IMR-90 (cell line): ENCODE results near the gene NRARP. TPM values are rescaled to one million over a fixed set of nuclear protein-coding genes. Genes with fewer than 3 reads are reported as not detected.

ENCODE experiments used
- ATAC-seq: fragments of 200-7000 bp; cut with Tn5 transposase; 2 replicates; pipeline ENCODE4 v1.9.1; 2020; ENCODE audit warnings: low read depth, mild to moderate bottlenecking, moderate library complexity
- BruUV-seq: library from RNA; stranded (reverse); fragments of 400-500 nt; replicated peaks from 2 replicates; lab custom pipeline; 2021; lab: Mats Ljungman, UMichigan
- CTCF ChIA-PET: fragments of 300-600 bp; formaldehyde crosslinking; extraction: SDS; loops from one replicate; lab custom pipeline; 2021; ENCODE audit warnings: antibody characterized with exemption; lab: Yijun Ruan, JAX
- POLR2A ChIA-PET: fragments of 300-600 bp; sonication (Branson Sonifier 250); formaldehyde crosslinking; loops from one replicate; lab custom pipeline; 2022; ENCODE audit warnings: antibody characterized with exemption; ENCODE audit not compliant: unreplicated experiment; lab: Charles Lee
- DNase-seq: peaks from one replicate; pipeline ENCODE4 v3.0.0; 2013
- H2AFZ ChIP-seq: replicated peaks from 2 replicates; pipeline ENCODE3; 2013; ENCODE audit warnings: low read length, mild to moderate bottlenecking; ENCODE audit not compliant: poor library complexity
- H2AK5ac ChIP-seq: 2 replicates; pipeline ENCODE4 v1.6.1; 2013; ENCODE audit warnings: low read depth, low read length, inconsistent platforms
- H2AK9ac ChIP-seq: replicated peaks from 2 replicates; pipeline ENCODE3; 2013; ENCODE audit warnings: mild to moderate bottlenecking, low read depth, low read length, moderate library complexity; ENCODE audit not compliant: poor library complexity
- H2BK120ac ChIP-seq: 2 replicates; pipeline ENCODE4 v1.6.1; 2013; ENCODE audit warnings: low read depth, low read length, inconsistent platforms
- H2BK15ac ChIP-seq: 3 replicates; pipeline ENCODE4 v1.6.1; 2013; ENCODE audit warnings: low read depth, low read length, inconsistent platforms
- H2BK20ac ChIP-seq: 2 replicates; pipeline ENCODE4 v1.6.1; 2013; ENCODE audit warnings: low read depth, mild to moderate bottlenecking, inconsistent platforms, low read length, moderate library complexity
- H2BK5ac ChIP-seq: 2 replicates; pipeline ENCODE4 v1.6.1; 2013; ENCODE audit warnings: mild to moderate bottlenecking, low read depth, low read length, inconsistent platforms; ENCODE audit not compliant: poor library complexity, severe bottlenecking
- H3K14ac ChIP-seq: replicated peaks from 2 replicates; pipeline ENCODE4 v1.6.1; 2013; ENCODE audit warnings: low read depth, low read length, inconsistent platforms
- H3K18ac ChIP-seq: 2 replicates; pipeline ENCODE4 v1.6.1; 2013; ENCODE audit warnings: low read depth, low read length, control low read depth
- H3K23ac ChIP-seq: 2 replicates; pipeline ENCODE4 v1.6.1; 2013; ENCODE audit warnings: low read depth, low read length, inconsistent platforms
- H3K27ac ChIP-seq: 2 replicates; pipeline ENCODE4 v1.5.1; 2013; ENCODE audit warnings: mild to moderate bottlenecking, control low read depth, low read length; ENCODE audit not compliant: insufficient read depth
- H3K27me3 ChIP-seq: 2 replicates; pipeline ENCODE4 v1.6.1; 2013; ENCODE audit warnings: low read length; ENCODE audit not compliant: control insufficient read depth, insufficient read depth
- H3K36me3 ChIP-seq: 2 replicates; pipeline ENCODE4 v1.6.1; 2013; ENCODE audit warnings: low read length, mixed read lengths; ENCODE audit not compliant: control insufficient read depth, insufficient read depth
- H3K4ac ChIP-seq: 2 replicates; pipeline ENCODE4 v1.6.1; 2013; ENCODE audit warnings: low read depth, low read length, inconsistent platforms
- H3K4me1 ChIP-seq: 2 replicates; pipeline ENCODE4 v1.6.1; 2013; ENCODE audit warnings: low read length, mixed read lengths; ENCODE audit not compliant: control insufficient read depth, insufficient read depth
- H3K4me2 ChIP-seq: 2 replicates; pipeline ENCODE4 v1.6.1; 2013; ENCODE audit warnings: low read depth, mild to moderate bottlenecking, control low read depth, low read length, moderate library complexity
- H3K4me3 ChIP-seq: 2 replicates; pipeline ENCODE4 v1.5.1; 2013; ENCODE audit warnings: low read depth, mild to moderate bottlenecking, control low read depth, low read length, moderate library complexity; ENCODE audit not compliant: insufficient read depth
- H3K56ac ChIP-seq: 2 replicates; pipeline ENCODE4 v1.6.1; 2013; ENCODE audit warnings: low read length, inconsistent platforms; ENCODE audit not compliant: insufficient read depth; ENCODE audit errors: extremely low read depth
- H3K79me1 ChIP-seq, 2 experiments: 2 replicates each; pipeline ENCODE4 v1.6.1; 2013; ENCODE audit warnings: low read length in 2 of 2, inconsistent platforms in 1 of 2, low read depth in 1 of 2
- H3K9ac ChIP-seq: 2 replicates; pipeline ENCODE4 v1.6.1; 2013; ENCODE audit warnings: low read depth, low read length, control low read depth
- H3K9me1 ChIP-seq: 2 replicates; pipeline ENCODE4 v1.6.1; 2013; ENCODE audit warnings: low read length, inconsistent platforms; ENCODE audit not compliant: insufficient read depth
- H3K9me3 ChIP-seq: 2 replicates; pipeline ENCODE4 v1.6.1; 2013; ENCODE audit warnings: low read length; ENCODE audit not compliant: control insufficient read depth, insufficient read depth
- H4K20me1 ChIP-seq: 2 replicates; pipeline ENCODE4 v1.6.1; 2013; ENCODE audit warnings: low read length, inconsistent platforms; ENCODE audit not compliant: insufficient read depth
- H4K5ac ChIP-seq: 2 replicates; pipeline ENCODE4 v1.6.1; 2013; ENCODE audit warnings: mild to moderate bottlenecking, low read depth, low read length, control low read depth
- H4K8ac ChIP-seq, 2 experiments: 2 replicates each; pipeline ENCODE4 v1.6.1; 2013; ENCODE audit warnings: low read depth in 2 of 2, low read length in 2 of 2, control low read depth in 1 of 2, inconsistent platforms in 1 of 2
- H4K91ac ChIP-seq: 2 replicates; pipeline ENCODE4 v1.6.1; 2013; ENCODE audit warnings: low read depth, low read length, inconsistent platforms; ENCODE audit not compliant: insufficient read depth
- BHLHE40 ChIP-seq: fragments of 150-350 bp; IDR thresholded peaks from 2 replicates; pipeline ENCODE4 v1.6.1; 2016; ENCODE audit warnings: mild to moderate bottlenecking, low read depth, low read length
- CEBPB ChIP-seq: IDR thresholded peaks from 2 replicates; pipeline ENCODE4 v1.6.1; 2012; ENCODE audit warnings: low read depth, low read length, improper control_type of control experiment
- CTCF ChIP-seq: conservative IDR thresholded peaks from 2 replicates; pipeline ENCODE4 v1.5.1; 2012; ENCODE audit warnings: mild to moderate bottlenecking, low read depth, low read length, improper control_type of control experiment
- ELK1 ChIP-seq: fragments of 150-350 bp; IDR thresholded peaks from 2 replicates; pipeline ENCODE4 v1.6.1; 2016; ENCODE audit warnings: low read depth, mild to moderate bottlenecking, low read length, moderate library complexity, borderline replicate concordance
- FOS ChIP-seq: fragments of 150-350 bp; IDR thresholded peaks from 2 replicates; pipeline ENCODE4 v1.6.1; 2016; ENCODE audit warnings: low read depth, low read length
- MAFK ChIP-seq: IDR thresholded peaks from 2 replicates; pipeline ENCODE4 v1.6.1; 2012; ENCODE audit warnings: low read depth, low read length, improper control_type of control experiment
- MAZ ChIP-seq: IDR thresholded peaks from 2 replicates; pipeline ENCODE4 v1.6.1; 2012; ENCODE audit warnings: low read depth, mild to moderate bottlenecking, low read length, improper control_type of control experiment, moderate library complexity, borderline replicate concordance
- MXI1 ChIP-seq: IDR thresholded peaks from 2 replicates; pipeline ENCODE4 v1.6.1; 2012; ENCODE audit warnings: low read depth, mild to moderate bottlenecking, low read length, moderate library complexity, borderline replicate concordance
- NFE2L2 ChIP-seq: fragments of 150-350 bp; IDR thresholded peaks from 2 replicates; pipeline ENCODE4 v1.6.1; 2016; ENCODE audit warnings: low read depth, mild to moderate bottlenecking, low read length
- POLR2A ChIP-seq: IDR thresholded peaks from 2 replicates; pipeline ENCODE4 v1.6.1; 2012; ENCODE audit warnings: mild to moderate bottlenecking, low read depth, low read length
- RAD21 ChIP-seq: IDR thresholded peaks from 2 replicates; pipeline ENCODE4 v1.6.1; 2012; ENCODE audit warnings: low read length, improper control_type of control experiment
- RCOR1 ChIP-seq: IDR thresholded peaks from 2 replicates; pipeline ENCODE4 v1.6.1; 2012; ENCODE audit warnings: mild to moderate bottlenecking, low read length, improper control_type of control experiment; ENCODE audit not compliant: insufficient replicate concordance
- RFX5 ChIP-seq: IDR thresholded peaks from 2 replicates; pipeline ENCODE4 v1.8.0; 2012; ENCODE audit warnings: low read depth, mild to moderate bottlenecking, low read length, moderate library complexity
- SMC3 ChIP-seq: fragments of 150-350 bp; IDR thresholded peaks from 2 replicates; pipeline ENCODE4 v1.6.1; 2016; ENCODE audit warnings: low read depth, mild to moderate bottlenecking, antibody characterized with exemption, low read length, moderate library complexity
- USF2 ChIP-seq: fragments of 150-350 bp; IDR thresholded peaks from 2 replicates; pipeline ENCODE4 v1.6.1; 2017; ENCODE audit warnings: mild to moderate bottlenecking, antibody characterized with exemption, low read length, low read depth
- WGBS, 2 experiments: methylation state at CpG; one replicate each; pipeline versions ENCODE4 v1.1.5 to v1.1.7; 2013; ENCODE audit warnings: missing lambda C conversion rate in 2 of 2; ENCODE audit not compliant: insufficient read length in 1 of 2; ENCODE audit errors: extremely low coverage in 2 of 2; 5-methylcytosine and 5-hydroxymethylcytosine counted together
- dilution Hi-C: fragments of 300-500 bp; cut with HindIII; formaldehyde crosslinking; loops from one replicate; pipeline ENCODE4 v1.14.3; 2018; ENCODE audit warnings: low sequenced_read_pairs; ENCODE audit not compliant: unreplicated experiment
- in situ Hi-C: fragments of 300-500 bp; cut with MboI; formaldehyde crosslinking; loops from 3 replicates; pipeline ENCODE4 v1.14.3; 2019; ENCODE audit warnings: low sequenced_read_pairs, inconsistent platforms, mixed read lengths
- intact Hi-C: fragments of 100-400 bp; cut with micrococcal nuclease; formaldehyde crosslinking; loops from 2 replicates; pipeline ENCODE4 v1.10.0; 2022
- polyA plus RNA-seq, 3 experiments: library from polyadenylated mRNA; depleted of rRNA; stranded (reverse); fragments of >200 nt; gene quantifications; 2 replicates each; pipeline ENCODE4 v1.2.3, GENCODE V29; 2012; ENCODE audit warnings: low replicate concordance in 1 of 3
- total RNA-seq: library from RNA; depleted of rRNA; stranded (reverse); fragments of >200 nt; gene quantifications from 2 replicates; pipeline ENCODE4 v1.2.3, GENCODE V29; 2012

NRARP gene
- total and polyA plus RNA-seq, 2 of the 4 experiments (the other 2 are of a cell fraction): 0.15 TPM; not detected in 1

- Histone ChIP-seq H2BK20ac (no peak overlapping the region), H3K27ac (no peak overlapping the region), H3K9me3 (no peaks in the 10 kb centered on the region), H2BK15ac (no peak overlapping the region), H3K4me1 (peaks cover 3% of the 10 kb centered on the region), H2AFZ (peak overlapping the region; percentile 58), H2AK5ac (no peak overlapping the region), H3K4me2 (no peak overlapping the region), H3K27me3 (peaks cover 6% of the 10 kb centered on the region; the same call in 1 of the 2 replicates), H2AK9ac (no peak overlapping the region), H4K20me1 (peaks cover 4% of the 10 kb centered on the region; the same call in 1 of the 2 replicates), H3K4me3 (no peak overlapping the region), H4K8ac (no peak overlapping the region), H3K23ac (no peak overlapping the region), H2BK120ac (no peak overlapping the region), H3K56ac (no peak overlapping the region), H2BK5ac (no peak overlapping the region), H3K9me1 (no peaks in the 10 kb centered on the region), H3K18ac (no peak overlapping the region), H3K14ac (no peak overlapping the region), H4K5ac (no peak overlapping the region), H3K36me3 (no peaks in the 10 kb centered on the region), H4K91ac (no peak overlapping the region), H3K79me1 (no peaks in the 10 kb centered on the region), H3K4ac (no peak overlapping the region), H3K9ac (no peak overlapping the region)
- intact Hi-C loops (no loop called here), in situ Hi-C loops (no loop called here), dilution Hi-C loops (no loop called here)
- 75% methylated on average over 15 of the region's 30 CpGs; no CpG with 5 or more reads in 1 of the 2 experiments for WGBS, 2 experiments
- ATAC-seq: no peak
- ChIA-PET POLR2A (no interaction called here), CTCF (no interaction called here)
- DNase-seq: no peak
- BruUV-seq: no TSS peak
- no peak for TF ChIP-seq POLR2A
- TF ChIP-seq MAFK: no peak
- no peak for TF ChIP-seq CEBPB
- TF ChIP-seq FOS: no peak
- no peak for TF ChIP-seq NFE2L2
- no peak for TF ChIP-seq RCOR1
- TF ChIP-seq USF2: no peak
- no peak for TF ChIP-seq RAD21
- TF ChIP-seq CTCF: no peak
- no peak for TF ChIP-seq MXI1
- no peak for TF ChIP-seq MAZ
- no peak for TF ChIP-seq ELK1
- TF ChIP-seq BHLHE40: no peak
- TF ChIP-seq RFX5: no peak
- TF ChIP-seq SMC3: no peak
These were observed 4.2 kb upstream of the NRARP start for GRCh38 chr9:137306066-137306849.
